Subcutaneous abdominal adipose tissue (tissue), 5 donors: ENCODE measurements around the gene HTT.

Source experiments
- H3K27ac ChIP-seq: one replicate; pipeline ENCODE4 v1.7.0; 2013; ENCODE audit warnings: low read depth, mild to moderate bottlenecking, inconsistent platforms, low read length, moderate library complexity
- H3K27me3 ChIP-seq, 5 donors: one replicate each; pipeline ENCODE4 v1.7.0; 2013; ENCODE audit warnings: low read length in 5 of 5, inconsistent platforms in 1 of 5; ENCODE audit not compliant: control insufficient read depth in 5 of 5, insufficient read depth in 4 of 5
- H3K36me3 ChIP-seq, 5 donors: one replicate each; pipeline ENCODE4 v1.7.0; 2013; ENCODE audit warnings: low read length in 5 of 5; ENCODE audit not compliant: control insufficient read depth in 5 of 5, insufficient read depth in 5 of 5
- H3K4me1 ChIP-seq, 5 donors: one replicate each; pipeline ENCODE4 v1.7.0; 2013; ENCODE audit warnings: low read length in 5 of 5, mild to moderate bottlenecking in 3 of 5, moderate library complexity in 1 of 5; ENCODE audit not compliant: control insufficient read depth in 5 of 5, insufficient read depth in 5 of 5
- H3K4me3 ChIP-seq, 5 donors: one replicate each; pipeline ENCODE4 v1.7.0; 2013; ENCODE audit warnings: low read length in 5 of 5, low read depth in 1 of 5
- H3K9ac ChIP-seq, 5 donors: one replicate each; pipeline ENCODE4 v1.7.0; 2013; ENCODE audit warnings: low read length in 5 of 5, mild to moderate bottlenecking in 4 of 5, moderate library complexity in 3 of 5
- H3K9me3 ChIP-seq, 5 donors: one replicate each; pipeline ENCODE4 v1.7.0; 2013; ENCODE audit warnings: low read length in 5 of 5; ENCODE audit not compliant: control insufficient read depth in 5 of 5
- donor health status: healthy.
- donor health status: healthy.
- donor health status: healthy.
- donor health status: healthy.
- donor health status: healthy.

HTT gene

GRCh38 chr4:3116955-3117354 is 42.5 kb downstream of the HTT start:
- H3K4me3 ChIP-seq = no peak overlapping the region
- H3K27ac ChIP-seq = peak overlapping the region; percentile 45
- H3K9ac ChIP-seq = no peak overlapping the region
- H3K27me3 ChIP-seq = no peaks in the 10 kb centered on the region
- H3K4me1 ChIP-seq = peaks cover 2 to 39% (median 27%) of the 10 kb centered on the region in 5 donors
- peaks cover 9 to 63% (median 41%) of the 10 kb centered on the region in 5 donors for H3K36me3 ChIP-seq
- H3K9me3 ChIP-seq = no peaks in the 10 kb centered on the region

DNA sequence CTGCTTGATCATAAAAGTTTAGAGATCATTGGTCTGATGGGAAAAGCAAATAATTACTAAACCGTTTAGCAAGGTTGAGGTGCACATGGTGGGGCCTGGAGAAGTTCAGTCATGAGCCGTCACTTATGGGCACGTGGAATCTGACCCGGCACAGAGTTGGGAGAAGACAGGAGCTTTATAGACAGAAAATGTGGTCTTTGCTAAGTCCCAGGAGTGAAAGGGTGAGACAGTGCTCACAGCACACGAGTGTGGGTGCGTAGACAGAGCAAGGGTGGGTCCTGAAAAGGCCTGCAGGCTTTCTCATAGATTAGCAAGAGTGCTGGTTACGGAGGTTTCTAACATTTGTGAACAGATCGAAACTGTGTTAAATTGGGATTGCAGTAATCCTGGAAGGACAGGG is 43.8 kb downstream of the HTT start:
- Histone ChIP-seq H3K9ac (peak overlapping the region in 1 of 5 donors; percentile 4), H3K9me3 (no peaks in the 10 kb centered on the region), H3K4me3 (no peak overlapping the region), H3K27me3 (no peaks in the 10 kb centered on the region), H3K36me3 (peaks cover 0 to 55% (median 41%) of the 10 kb centered on the region in 5 donors), H3K4me1 (peaks cover 4 to 43% (median 40%) of the 10 kb centered on the region in 5 donors), H3K27ac (no peak overlapping the region)

- H3K27me3 ChIP-seq = no peaks in the 10 kb centered on the region
- H3K36me3 ChIP-seq = peaks cover 0 to 52% (median 38%) of the 10 kb centered on the region in 5 donors
- no peak overlapping the region for H3K27ac ChIP-seq
- no peak overlapping the region for H3K9ac ChIP-seq
- H3K9me3 ChIP-seq = no peaks in the 10 kb centered on the region
- no peak overlapping the region for H3K4me3 ChIP-seq
- H3K4me1 ChIP-seq = peaks cover 4 to 52% (median 50%) of the 10 kb centered on the region in 5 donors
Measured at GRCh38 chr4:3119464-3119863, 45.0 kb downstream of the HTT start.

DNA sequence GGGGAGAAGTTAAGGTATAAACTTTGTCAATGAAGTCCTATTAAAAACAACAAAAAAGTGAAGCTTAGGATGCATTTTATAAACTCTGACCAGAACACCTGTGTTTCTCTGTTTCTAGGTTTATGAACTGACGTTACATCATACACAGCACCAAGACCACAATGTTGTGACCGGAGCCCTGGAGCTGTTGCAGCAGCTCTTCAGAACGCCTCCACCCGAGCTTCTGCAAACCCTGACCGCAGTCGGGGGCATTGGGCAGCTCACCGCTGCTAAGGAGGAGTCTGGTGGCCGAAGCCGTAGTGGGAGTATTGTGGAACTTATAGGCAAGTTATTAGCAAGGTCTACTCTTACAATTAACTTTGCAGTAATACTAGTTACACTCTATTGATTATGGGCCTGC is 46.6 kb downstream of the HTT start:
- peaks cover 4 to 47% (median 43%) of the 10 kb centered on the region in 5 donors for H3K4me1 ChIP-seq
- H3K27me3 ChIP-seq = no peaks in the 10 kb centered on the region
- H3K9ac ChIP-seq = no peak overlapping the region
- H3K36me3 ChIP-seq = peaks cover 0 to 37% (median 30%) of the 10 kb centered on the region in 5 donors
- no peak overlapping the region for H3K4me3 ChIP-seq
- H3K9me3 ChIP-seq = no peaks in the 10 kb centered on the region
- H3K27ac ChIP-seq = peak overlapping the region; percentile 71

DNA sequence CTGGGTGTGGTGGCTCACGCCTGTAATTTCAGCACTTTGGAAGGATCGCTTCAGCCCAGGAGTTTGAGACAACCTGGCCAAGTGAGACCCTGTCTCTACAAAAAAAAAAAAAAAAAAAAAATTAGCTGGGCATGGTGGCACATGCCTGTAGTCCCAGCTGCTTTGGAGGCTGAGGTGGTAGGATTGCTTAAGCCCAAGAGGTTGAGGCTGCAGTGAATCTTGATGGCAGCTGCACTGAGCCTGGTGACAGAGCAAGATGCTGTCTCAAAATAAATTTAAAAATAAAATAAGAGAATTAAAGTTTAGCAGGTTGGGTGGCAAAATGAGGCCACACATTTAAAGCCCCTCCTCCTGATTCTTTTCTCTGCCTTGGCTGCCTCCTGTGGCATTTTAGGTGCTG is 47.1 kb downstream of the HTT start:
- Histone ChIP-seq H3K4me1 (peaks cover 4 to 42% (median 39%) of the 10 kb centered on the region in 5 donors), H3K36me3 (peaks cover 0 to 34% (median 26%) of the 10 kb centered on the region in 5 donors), H3K9me3 (no peaks in the 10 kb centered on the region), H3K4me3 (no peak overlapping the region), H3K9ac (peak overlapping the region in 1 of 5 donors; percentile 31), H3K27ac (peak overlapping the region; percentile 71), H3K27me3 (no peaks in the 10 kb centered on the region)

DNA sequence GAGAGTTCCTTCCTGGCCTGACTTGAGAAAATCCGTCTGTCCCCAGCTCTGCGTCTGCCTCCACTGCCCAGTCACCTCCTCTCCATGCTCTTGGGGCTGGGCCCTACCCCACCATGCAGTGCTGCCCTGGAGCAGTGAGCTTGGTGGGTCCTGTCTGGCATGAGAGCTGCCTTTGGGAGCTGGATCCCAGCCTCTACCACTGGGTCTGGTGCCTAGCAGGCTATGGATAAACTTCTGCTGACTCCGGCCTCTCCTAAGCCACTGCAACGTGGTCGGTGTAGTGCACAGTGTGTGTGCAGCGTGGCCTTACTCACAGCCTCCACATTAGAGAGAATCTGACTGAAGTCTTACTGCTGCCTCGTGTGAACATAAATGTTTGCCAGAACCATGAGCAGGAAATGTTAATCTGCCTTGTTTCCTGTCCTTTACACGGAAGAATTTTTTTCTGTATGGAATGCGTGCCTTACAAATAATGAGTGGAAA is 47.6 kb downstream of the HTT start:
- H3K36me3 ChIP-seq = peaks cover 0 to 36% (median 31%) of the 10 kb centered on the region in 5 donors
- H3K9me3 ChIP-seq = no peaks in the 10 kb centered on the region
- H3K27me3 ChIP-seq = no peaks in the 10 kb centered on the region
- no peak overlapping the region for H3K4me3 ChIP-seq
- peak overlapping the region in 1 of 5 donors; percentile 31 for H3K9ac ChIP-seq
- peaks cover 4 to 36% (median 33%) of the 10 kb centered on the region in 5 donors for H3K4me1 ChIP-seq
- H3K27ac ChIP-seq = peak overlapping the region; percentile 71

DNA sequence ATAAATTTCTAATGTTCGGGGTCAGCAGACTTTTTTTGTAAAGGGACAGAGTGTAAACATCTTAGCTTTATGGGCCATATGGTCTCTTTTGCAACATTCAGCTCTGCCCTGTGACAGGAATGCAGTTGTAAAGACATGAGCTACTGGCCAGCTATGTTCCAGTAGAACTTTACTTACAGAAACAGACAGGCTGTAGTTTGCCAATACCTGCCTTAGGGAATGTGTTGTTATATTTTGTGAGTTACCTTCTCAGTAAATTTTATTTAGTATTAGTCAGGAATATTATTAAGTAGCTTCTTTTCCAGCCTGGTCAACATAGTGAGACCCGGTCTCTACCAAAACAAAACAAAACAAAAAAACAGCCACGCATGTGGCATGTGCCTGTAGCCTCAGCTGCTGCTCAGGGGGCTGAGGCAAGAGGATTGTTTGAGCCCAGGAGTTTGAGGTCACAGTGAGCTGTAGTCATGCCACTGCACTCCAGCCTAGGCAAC is 48.7 kb downstream of the HTT start:
- H3K36me3 ChIP-seq = peaks cover 1 to 43% (median 39%) of the 10 kb centered on the region in 5 donors

DNA sequence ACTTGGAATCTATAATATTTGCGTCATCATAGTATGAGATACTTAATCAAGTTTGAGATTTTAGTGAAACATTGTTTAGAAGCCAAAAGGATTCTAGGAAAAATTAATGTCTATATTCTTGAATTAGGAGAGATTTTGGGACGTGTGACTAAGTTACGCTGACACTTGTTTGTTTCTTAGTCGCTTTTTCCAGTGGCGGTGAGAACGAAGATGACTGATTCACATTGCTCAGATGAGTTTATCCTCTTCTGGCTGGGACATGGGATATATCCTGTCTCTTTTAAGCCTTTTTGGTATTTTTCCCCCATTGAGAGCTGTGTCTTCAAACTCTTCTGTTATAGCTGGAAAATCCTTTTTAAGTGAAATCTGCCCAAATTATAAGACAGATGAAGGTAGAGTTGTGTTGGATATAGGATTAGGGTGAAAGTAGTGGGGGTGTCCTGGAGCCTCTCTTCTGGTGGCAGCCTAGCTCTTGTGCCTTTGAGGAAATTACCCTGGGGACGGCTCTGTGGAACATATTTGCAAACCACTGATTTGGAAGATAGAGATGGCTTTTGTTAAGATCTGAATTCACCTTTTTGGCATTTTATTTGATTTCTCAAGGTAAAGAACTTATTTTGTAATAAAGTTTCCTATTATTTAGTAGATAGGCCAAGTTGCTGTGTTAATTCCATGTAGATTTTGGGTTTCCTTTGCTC is 49.7 kb downstream of the HTT start:
- peaks cover 8 to 50% (median 45%) of the 10 kb centered on the region in 5 donors for H3K36me3 ChIP-seq
- H3K27ac ChIP-seq = peak overlapping the region; percentile 71
- no peaks in the 10 kb centered on the region for H3K27me3 ChIP-seq
- peaks cover 2 to 31% (median 28%) of the 10 kb centered on the region in 5 donors for H3K4me1 ChIP-seq
- no peaks in the 10 kb centered on the region for H3K9me3 ChIP-seq
- H3K4me3 ChIP-seq = no peak overlapping the region
- no peak overlapping the region for H3K9ac ChIP-seq

More for the DNA sequence above, 48.7 kb downstream of the HTT start:
- Histone ChIP-seq H3K27ac (peak overlapping the region; percentile 71), H3K9me3 (no peaks in the 10 kb centered on the region), H3K4me1 (peaks cover 2 to 31% (median 28%) of the 10 kb centered on the region in 5 donors), H3K4me3 (no peak overlapping the region), H3K27me3 (no peaks in the 10 kb centered on the region), H3K9ac (no peak overlapping the region)

- Histone ChIP-seq H3K9ac (no peak overlapping the region), H3K4me1 (peaks cover 2 to 25% (median 18%) of the 10 kb centered on the region in 5 donors), H3K4me3 (no peak overlapping the region), H3K36me3 (peaks cover 12 to 59% (median 54%) of the 10 kb centered on the region in 5 donors), H3K27me3 (no peaks in the 10 kb centered on the region), H3K27ac (no peak overlapping the region), H3K9me3 (no peaks in the 10 kb centered on the region)
Measured at GRCh38 chr4:3127112-3127511, 52.6 kb downstream of the HTT start.

DNA sequence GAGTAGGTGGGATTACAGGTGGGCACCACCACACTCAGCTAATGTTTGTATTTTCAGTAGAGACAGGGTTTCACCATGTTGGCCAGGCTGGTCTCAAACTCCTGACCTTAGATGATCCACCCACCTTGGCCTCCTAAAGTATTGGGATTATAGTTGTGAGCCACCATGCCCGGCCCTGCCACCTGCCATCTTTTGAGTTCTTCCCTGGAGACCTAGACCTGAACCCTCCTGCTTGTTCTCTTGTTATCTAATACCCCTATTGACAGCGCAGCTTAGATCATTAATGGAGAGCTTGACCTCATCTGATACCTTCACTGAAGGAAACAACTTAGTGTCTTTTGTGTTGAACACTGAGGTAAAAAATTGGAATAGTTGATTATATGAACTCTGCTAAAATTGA is 53.6 kb downstream of the HTT start:
- peaks cover 16 to 66% (median 61%) of the 10 kb centered on the region in 5 donors for H3K36me3 ChIP-seq
- H3K4me1 ChIP-seq = peaks cover 0 to 16% (median 10%) of the 10 kb centered on the region in 5 donors
- H3K4me3 ChIP-seq = no peak overlapping the region
- H3K9me3 ChIP-seq = no peaks in the 10 kb centered on the region
- no peaks in the 10 kb centered on the region for H3K27me3 ChIP-seq
- H3K27ac ChIP-seq = no peak overlapping the region
- no peak overlapping the region for H3K9ac ChIP-seq
